Ramos (cell line): ENCODE data around the gene SEC31A.
"Not testable (repeated sequence)": the region's sequence is repeated elsewhere in the genome, so short reads cannot be mapped to it uniquely, and the experiment has no call there.

ENCODE experiments used
- in situ Hi-C: fragments of 300-500 bp; cut with MboI; formaldehyde crosslinking; loops from one replicate; pipeline ENCODE4 v1.14.3; 2022; ENCODE audit warnings: low sequenced_read_pairs; ENCODE audit not compliant: unreplicated experiment

SEC31A gene

GRCh38 chr4:82890901-82891706 is at the start of gene SEC31A:
Gene SEC31A, minus strand, starts transcription at chr4:82891153. Its CDS starts 9,217 bp downstream, at chr4:82881936.
- in situ Hi-C loops, result loop anchor here (25.0 kb wide), 1 partner anchor 396 kb away; the partner anchor contains the start of gene COQ2

GRCh38 chr4:82939414-82939813 is 48.5 kb upstream of the SEC31A start:
- in situ Hi-C loops, result no loop called here

GRCh38 chr4:82934441-82934840 is 43.5 kb upstream of the SEC31A start:
- in situ Hi-C loops, result no loop called here

- in situ Hi-C loops, result no loop called here
Measured at GRCh38 chr4:82930848-82931755, 40.1 kb upstream of the SEC31A start.

- in situ Hi-C loops, result no loop called here
Measured at GRCh38 chr4:82921795-82922194, 30.8 kb upstream of the SEC31A start.

- in situ Hi-C loops, result no loop called here
Measured at GRCh38 chr4:82919386-82919785, 28.4 kb upstream of the SEC31A start.

- in situ Hi-C loops, result no loop called here
Measured at GRCh38 chr4:82918091-82918490, 27.1 kb upstream of the SEC31A start.

- in situ Hi-C loops, result not testable (repeated sequence)
Measured at GRCh38 chr4:82913968-82914367, 23.0 kb upstream of the SEC31A start.

- in situ Hi-C loops, result no loop called here
Measured at GRCh38 chr4:82913305-82913704, 22.4 kb upstream of the SEC31A start.

GRCh38 chr4:82909326-82909725 is 18.4 kb upstream of the SEC31A start:
- in situ Hi-C loops, result no loop called here

- in situ Hi-C loops, result no loop called here
Measured at GRCh38 chr4:82906469-82906868, 15.5 kb upstream of the SEC31A start.

- in situ Hi-C loops, result no loop called here
Measured at GRCh38 chr4:82905205-82905604, 14.3 kb upstream of the SEC31A start.

GRCh38 chr4:82903737-82904136 is 12.8 kb upstream of the SEC31A start:
- in situ Hi-C loops, result no loop called here

GRCh38 chr4:82901183-82901718 is 10.3 kb upstream of the SEC31A start:
- in situ Hi-C loops, result no loop called here

GRCh38 chr4:82900411-82901182 is 9.6 kb upstream of the SEC31A start, which contains the start of gene THAP9:
Gene THAP9, plus strand, starts transcription at chr4:82900735. Its CDS starts 68 bp downstream, at chr4:82900803.
- in situ Hi-C loops, result no loop called here

GRCh38 chr4:82900066-82900410 is 9.1 kb upstream of the SEC31A start:
- in situ Hi-C loops, result no loop called here

- in situ Hi-C loops, result loop anchor here (25.0 kb wide), 1 partner anchor 388 kb away; the partner anchor contains the start of gene COQ2
Measured at GRCh38 chr4:82899374-82900065, 8.6 kb upstream of the SEC31A start.

GRCh38 chr4:82898322-82899243 is 7.6 kb upstream of the SEC31A start:
- in situ Hi-C loops, result loop anchor here (25.0 kb wide), 1 partner anchor 389 kb away; the partner anchor contains the start of gene COQ2
